Activated CD8-positive, alpha-beta T cell treated with anti-CD3 and anti-CD28 coated beads for 36 hours (primary cell): Measurements from ENCODE around the gene AUTS2. TPM values are rescaled to one million over a fixed set of nuclear protein-coding genes. Genes with fewer than 3 reads are reported as not detected.
"Not testable (repeated sequence)": the region's sequence is repeated elsewhere in the genome, so short reads cannot be mapped to it uniquely, and the experiment has no call there.

Source experiments
- ATAC-seq: fragments of 200-7000 bp; cut with Tn5 transposase; one replicate; pipeline ENCODE4 v1.10.0; 2021; ENCODE audit warnings: mild to moderate bottlenecking, moderate library complexity
- CTCF ChIA-PET: fragments of 350-600 bp; sonication (Branson Sonifier 250); formaldehyde crosslinking; loops from one replicate; lab custom pipeline; 2021; ENCODE audit warnings: antibody characterized with exemption; lab: Charles Lee
- POLR2A ChIA-PET: fragments of 350-600 bp; sonication (Branson Sonifier 250); formaldehyde crosslinking; loops from one replicate; lab custom pipeline; 2021; ENCODE audit warnings: antibody characterized with exemption; lab: Charles Lee
- DNase-seq: peaks from one replicate; pipeline ENCODE4 v3.0.0-alpha.2; 2020
- H3K27ac Mint-ChIP-seq: one replicate; pipeline ENCODE4 v1.8.0; 2021; ENCODE audit warnings: mild to moderate bottlenecking, mixed read lengths
- H3K27me3 Mint-ChIP-seq: one replicate; pipeline ENCODE4 v1.8.0; 2021; ENCODE audit warnings: mixed read lengths
- H3K36me3 Mint-ChIP-seq: one replicate; pipeline ENCODE4 v1.8.0; 2021; ENCODE audit warnings: low read depth, mixed read lengths
- H3K4me1 Mint-ChIP-seq: one replicate; pipeline ENCODE4 v1.8.0; 2021; ENCODE audit warnings: low read depth, mixed read lengths
- H3K4me3 Mint-ChIP-seq: one replicate; pipeline ENCODE4 v1.8.0; 2021; ENCODE audit warnings: mild to moderate bottlenecking, moderate library complexity, mixed read lengths
- H3K9me3 Mint-ChIP-seq: one replicate; pipeline ENCODE4 v1.8.0; 2021; ENCODE audit warnings: mixed read lengths
- intact Hi-C: fragments of 100-400 bp; cut with micrococcal nuclease; formaldehyde crosslinking; loops from one replicate; pipeline ENCODE4 v1.10.0; 2022
- total RNA-seq, 2 experiments: library from RNA; stranded (reverse); gene quantifications; one replicate each; pipeline ENCODE4 v1.2.3, GENCODE V29; 2021
- TF ChIP-seq, protein P1 (sequence below): fragments of 200-600 bp; IDR thresholded peaks from one replicate; pipeline ENCODE4 v1.8.0; 2022; ENCODE audit warnings: antibody characterized with exemption, mild to moderate bottlenecking

Gene AUTS2
- total RNA-seq, 2 experiments from 2014 or later, result 3.1 to 3.3 TPM

DNA sequence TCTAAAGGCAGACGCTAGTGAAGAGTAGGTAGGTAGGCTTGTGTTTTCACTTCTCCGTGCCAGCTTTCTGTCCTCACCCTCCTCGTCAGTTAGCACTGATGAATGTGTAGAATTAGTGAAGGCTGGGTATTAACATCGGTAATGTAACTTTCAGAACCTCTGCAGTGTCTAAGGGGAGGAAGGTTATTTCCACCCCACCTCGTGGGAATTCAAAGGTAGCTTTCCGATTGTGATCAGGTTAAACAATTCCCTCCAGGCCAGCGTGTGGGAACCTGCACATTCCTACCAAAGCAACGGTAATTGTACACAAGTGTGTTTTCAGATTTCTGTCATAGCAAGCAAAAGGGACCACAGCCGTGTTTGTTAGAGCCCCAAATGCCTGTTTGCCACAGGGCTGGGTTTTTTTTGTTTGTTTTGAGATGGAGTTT lies 1128.7 kb downstream of the AUTS2 start:
- CTCF ChIA-PET, result no interaction called here
- intact Hi-C loops, result no loop called here
- POLR2A ChIA-PET, result no interaction called here
- H3K4me1 Mint-ChIP-seq, result no peaks in the 10 kb centered on the region
- TF ChIP-seq, protein P1, sequence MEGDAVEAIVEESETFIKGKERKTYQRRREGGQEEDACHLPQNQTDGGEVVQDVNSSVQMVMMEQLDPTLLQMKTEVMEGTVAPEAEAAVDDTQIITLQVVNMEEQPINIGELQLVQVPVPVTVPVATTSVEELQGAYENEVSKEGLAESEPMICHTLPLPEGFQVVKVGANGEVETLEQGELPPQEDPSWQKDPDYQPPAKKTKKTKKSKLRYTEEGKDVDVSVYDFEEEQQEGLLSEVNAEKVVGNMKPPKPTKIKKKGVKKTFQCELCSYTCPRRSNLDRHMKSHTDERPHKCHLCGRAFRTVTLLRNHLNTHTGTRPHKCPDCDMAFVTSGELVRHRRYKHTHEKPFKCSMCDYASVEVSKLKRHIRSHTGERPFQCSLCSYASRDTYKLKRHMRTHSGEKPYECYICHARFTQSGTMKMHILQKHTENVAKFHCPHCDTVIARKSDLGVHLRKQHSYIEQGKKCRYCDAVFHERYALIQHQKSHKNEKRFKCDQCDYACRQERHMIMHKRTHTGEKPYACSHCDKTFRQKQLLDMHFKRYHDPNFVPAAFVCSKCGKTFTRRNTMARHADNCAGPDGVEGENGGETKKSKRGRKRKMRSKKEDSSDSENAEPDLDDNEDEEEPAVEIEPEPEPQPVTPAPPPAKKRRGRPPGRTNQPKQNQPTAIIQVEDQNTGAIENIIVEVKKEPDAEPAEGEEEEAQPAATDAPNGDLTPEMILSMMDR, result no peak
- ATAC-seq (no peak), DNase-seq (no peak)
- H3K4me3 Mint-ChIP-seq, result no peak overlapping the region
- no peaks in the 10 kb centered on the region for H3K27me3 Mint-ChIP-seq
- H3K9me3 Mint-ChIP-seq, result peaks cover 5% of the 10 kb centered on the region
- H3K36me3 Mint-ChIP-seq, result no peaks in the 10 kb centered on the region
- H3K27ac Mint-ChIP-seq, result no peak overlapping the region

DNA sequence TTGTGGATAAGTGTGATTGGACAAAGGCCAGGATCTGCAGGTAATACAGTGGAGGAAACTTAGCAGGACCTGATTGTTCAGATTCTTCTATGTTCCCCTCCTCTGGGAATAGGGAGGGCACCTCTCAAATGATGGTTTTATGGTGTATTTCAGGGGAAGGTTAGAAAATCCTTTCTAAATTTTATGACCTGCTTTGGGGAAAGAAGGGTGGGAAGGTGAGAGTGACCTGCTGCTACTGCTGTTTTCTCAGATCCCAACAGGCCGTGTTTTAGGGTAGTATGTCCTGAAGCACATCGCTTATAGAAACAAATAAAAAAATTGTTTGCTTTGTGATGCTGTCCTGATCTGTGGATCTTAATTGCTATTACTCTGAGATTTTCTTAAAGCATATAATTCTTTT lies 1129.6 kb downstream of the AUTS2 start:
- Mint-ChIP-seq H3K9me3 (peaks cover 5% of the 10 kb centered on the region), H3K27ac (no peak overlapping the region), H3K36me3 (no peaks in the 10 kb centered on the region), H3K4me1 (no peaks in the 10 kb centered on the region), H3K4me3 (no peak overlapping the region), H3K27me3 (no peaks in the 10 kb centered on the region)
- intact Hi-C loops, result no loop called here
- ATAC-seq, result no peak
- ChIA-PET CTCF (no interaction called here), POLR2A (no interaction called here)
- DNase-seq, result no peak
- TF ChIP-seq, protein P1, result no peak

DNA sequence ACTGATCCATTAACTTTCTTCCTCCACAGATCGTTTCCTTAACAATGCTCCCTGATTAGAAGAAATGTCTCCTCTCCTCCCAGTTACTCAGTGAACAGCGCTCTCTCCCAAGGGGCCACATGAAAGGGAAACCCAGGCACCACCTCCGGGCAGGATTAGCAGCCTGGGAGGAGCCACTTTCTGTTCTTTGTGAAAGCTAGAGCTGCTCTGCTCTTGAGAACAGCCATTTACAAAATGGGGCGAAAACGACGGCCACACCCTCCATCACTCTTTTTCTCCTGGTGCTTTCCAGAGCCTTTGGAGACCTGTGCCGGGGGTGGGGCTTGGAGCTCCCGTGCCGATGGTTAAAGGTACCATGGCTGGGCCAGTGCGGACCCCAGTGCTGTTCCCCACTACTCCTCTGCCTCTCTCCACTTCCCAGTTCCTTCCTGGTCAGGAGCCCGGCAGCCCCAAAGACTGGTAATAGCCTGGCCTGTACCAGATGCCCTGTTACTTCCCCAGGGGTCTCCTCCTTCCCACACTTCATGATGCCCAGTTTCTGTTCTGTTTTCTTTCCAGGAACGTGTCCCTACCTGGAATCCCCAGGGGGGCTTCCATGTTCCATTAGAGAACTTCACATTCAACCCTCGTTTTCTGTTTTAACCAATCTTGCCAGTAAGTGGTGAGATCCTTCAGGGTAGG lies 1130.7 kb downstream of the AUTS2 start:
- no peak overlapping the region for H3K4me3 Mint-ChIP-seq
- H3K27ac Mint-ChIP-seq, result no peak overlapping the region
- ChIA-PET POLR2A (no interaction called here), CTCF (no interaction called here)
- H3K4me1 Mint-ChIP-seq, result no peaks in the 10 kb centered on the region
- TF ChIP-seq, protein P1, result no peak
- no peaks in the 10 kb centered on the region for H3K36me3 Mint-ChIP-seq
- DNase-seq, result no peak
- no peak for ATAC-seq
- no peaks in the 10 kb centered on the region for H3K27me3 Mint-ChIP-seq
- peaks cover 5% of the 10 kb centered on the region for H3K9me3 Mint-ChIP-seq
- intact Hi-C loops, result no loop called here

DNA sequence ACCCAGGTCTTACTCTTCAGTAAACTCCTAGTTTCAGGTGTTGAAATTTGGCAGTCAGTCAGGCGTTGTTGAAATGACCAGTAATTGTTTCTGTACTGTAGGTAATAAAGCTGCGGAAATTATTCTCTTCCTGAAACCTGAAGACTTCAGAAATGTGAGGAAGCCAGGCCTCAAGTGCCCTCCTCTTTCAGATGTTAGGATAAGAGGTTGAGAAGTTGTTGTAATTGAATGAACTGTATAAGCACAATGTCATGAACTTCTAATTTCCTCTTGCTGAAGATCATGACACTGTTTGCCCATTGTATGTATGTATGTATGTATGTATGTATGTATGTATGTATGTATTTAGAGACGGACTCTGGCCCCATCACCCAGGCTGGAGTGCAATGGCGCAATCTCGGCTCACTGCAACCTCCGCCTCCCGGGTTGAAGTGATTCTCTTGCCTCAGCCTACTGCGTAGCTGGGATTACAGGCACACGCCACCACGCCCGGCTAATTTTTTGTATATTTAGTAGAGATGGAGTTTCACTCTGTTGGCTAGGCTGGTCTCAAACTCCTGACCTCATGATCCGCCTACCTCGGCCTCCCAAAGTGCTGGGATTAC lies 1131.4 kb downstream of the AUTS2 start:
- ATAC-seq, H3K36me3 Mint-ChIP-seq, CTCF ChIA-PET, H3K27ac Mint-ChIP-seq, DNase-seq, H3K4me3 Mint-ChIP-seq, intact Hi-C loops, H3K4me1 Mint-ChIP-seq, H3K9me3 Mint-ChIP-seq, H3K27me3 Mint-ChIP-seq, POLR2A ChIA-PET: not testable (repeated sequence)

DNA sequence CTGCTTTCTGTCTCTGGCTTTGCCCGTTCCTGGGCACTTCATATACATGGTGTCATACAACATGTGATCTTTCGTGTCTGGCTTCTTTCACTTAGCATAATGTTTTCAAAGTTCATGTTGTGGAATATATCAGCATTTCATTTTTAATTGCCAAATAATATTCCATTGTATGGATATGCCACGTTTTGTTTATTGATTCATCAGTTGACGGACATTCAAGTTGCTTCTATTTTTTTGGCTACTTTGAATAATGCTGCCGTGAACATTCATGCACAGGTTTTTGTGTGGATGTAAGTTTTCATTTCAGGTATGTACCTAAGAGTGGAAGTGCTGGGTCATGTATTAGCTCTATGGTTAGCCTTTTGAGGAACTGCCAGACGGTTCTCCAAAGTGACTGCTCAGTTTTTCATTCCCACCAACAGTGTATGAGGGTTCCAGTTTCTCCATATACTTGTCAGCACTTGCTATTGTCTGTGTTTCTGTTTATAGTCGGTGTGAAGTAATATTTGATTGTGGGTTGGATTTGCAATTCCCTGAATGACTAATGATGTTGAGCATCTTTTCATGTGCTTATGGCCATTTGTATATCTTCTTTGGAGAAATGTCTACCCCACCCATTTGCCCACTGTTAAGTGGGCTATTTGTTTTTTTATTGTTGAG lies 1132.3 kb downstream of the AUTS2 start:
- TF ChIP-seq, protein P1, result no peak
- Mint-ChIP-seq H3K4me3 (no peak overlapping the region), H3K9me3 (peaks cover 5% of the 10 kb centered on the region), H3K27ac (no peak overlapping the region), H3K4me1 (peaks cover 5% of the 10 kb centered on the region), H3K27me3 (no peaks in the 10 kb centered on the region), H3K36me3 (no peaks in the 10 kb centered on the region)
- intact Hi-C loops, result no loop called here
- CTCF ChIA-PET, result no interaction called here
- no peak for ATAC-seq
- POLR2A ChIA-PET, result no interaction called here
- DNase-seq, result no peak
